HG03565 (cell line): ENCODE results near the gene VPS13C.
A peak's percentile ranks its signal among the peaks of the same experiment; 100 is the strongest.

ENCODE experiments used
- ATAC-seq: cut with Tn5 transposase; IDR thresholded peaks from one replicate; pipeline ENCODE4 v1.9.1; 2021; ENCODE audit warnings: mild to moderate bottlenecking, moderate library complexity; ENCODE audit not compliant: unreplicated experiment

The VPS13C gene, protein sequence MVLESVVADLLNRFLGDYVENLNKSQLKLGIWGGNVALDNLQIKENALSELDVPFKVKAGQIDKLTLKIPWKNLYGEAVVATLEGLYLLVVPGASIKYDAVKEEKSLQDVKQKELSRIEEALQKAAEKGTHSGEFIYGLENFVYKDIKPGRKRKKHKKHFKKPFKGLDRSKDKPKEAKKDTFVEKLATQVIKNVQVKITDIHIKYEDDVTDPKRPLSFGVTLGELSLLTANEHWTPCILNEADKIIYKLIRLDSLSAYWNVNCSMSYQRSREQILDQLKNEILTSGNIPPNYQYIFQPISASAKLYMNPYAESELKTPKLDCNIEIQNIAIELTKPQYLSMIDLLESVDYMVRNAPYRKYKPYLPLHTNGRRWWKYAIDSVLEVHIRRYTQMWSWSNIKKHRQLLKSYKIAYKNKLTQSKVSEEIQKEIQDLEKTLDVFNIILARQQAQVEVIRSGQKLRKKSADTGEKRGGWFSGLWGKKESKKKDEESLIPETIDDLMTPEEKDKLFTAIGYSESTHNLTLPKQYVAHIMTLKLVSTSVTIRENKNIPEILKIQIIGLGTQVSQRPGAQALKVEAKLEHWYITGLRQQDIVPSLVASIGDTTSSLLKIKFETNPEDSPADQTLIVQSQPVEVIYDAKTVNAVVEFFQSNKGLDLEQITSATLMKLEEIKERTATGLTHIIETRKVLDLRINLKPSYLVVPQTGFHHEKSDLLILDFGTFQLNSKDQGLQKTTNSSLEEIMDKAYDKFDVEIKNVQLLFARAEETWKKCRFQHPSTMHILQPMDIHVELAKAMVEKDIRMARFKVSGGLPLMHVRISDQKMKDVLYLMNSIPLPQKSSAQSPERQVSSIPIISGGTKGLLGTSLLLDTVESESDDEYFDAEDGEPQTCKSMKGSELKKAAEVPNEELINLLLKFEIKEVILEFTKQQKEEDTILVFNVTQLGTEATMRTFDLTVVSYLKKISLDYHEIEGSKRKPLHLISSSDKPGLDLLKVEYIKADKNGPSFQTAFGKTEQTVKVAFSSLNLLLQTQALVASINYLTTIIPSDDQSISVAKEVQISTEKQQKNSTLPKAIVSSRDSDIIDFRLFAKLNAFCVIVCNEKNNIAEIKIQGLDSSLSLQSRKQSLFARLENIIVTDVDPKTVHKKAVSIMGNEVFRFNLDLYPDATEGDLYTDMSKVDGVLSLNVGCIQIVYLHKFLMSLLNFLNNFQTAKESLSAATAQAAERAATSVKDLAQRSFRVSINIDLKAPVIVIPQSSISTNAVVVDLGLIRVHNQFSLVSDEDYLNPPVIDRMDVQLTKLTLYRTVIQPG (N-terminal part only)

DNA sequence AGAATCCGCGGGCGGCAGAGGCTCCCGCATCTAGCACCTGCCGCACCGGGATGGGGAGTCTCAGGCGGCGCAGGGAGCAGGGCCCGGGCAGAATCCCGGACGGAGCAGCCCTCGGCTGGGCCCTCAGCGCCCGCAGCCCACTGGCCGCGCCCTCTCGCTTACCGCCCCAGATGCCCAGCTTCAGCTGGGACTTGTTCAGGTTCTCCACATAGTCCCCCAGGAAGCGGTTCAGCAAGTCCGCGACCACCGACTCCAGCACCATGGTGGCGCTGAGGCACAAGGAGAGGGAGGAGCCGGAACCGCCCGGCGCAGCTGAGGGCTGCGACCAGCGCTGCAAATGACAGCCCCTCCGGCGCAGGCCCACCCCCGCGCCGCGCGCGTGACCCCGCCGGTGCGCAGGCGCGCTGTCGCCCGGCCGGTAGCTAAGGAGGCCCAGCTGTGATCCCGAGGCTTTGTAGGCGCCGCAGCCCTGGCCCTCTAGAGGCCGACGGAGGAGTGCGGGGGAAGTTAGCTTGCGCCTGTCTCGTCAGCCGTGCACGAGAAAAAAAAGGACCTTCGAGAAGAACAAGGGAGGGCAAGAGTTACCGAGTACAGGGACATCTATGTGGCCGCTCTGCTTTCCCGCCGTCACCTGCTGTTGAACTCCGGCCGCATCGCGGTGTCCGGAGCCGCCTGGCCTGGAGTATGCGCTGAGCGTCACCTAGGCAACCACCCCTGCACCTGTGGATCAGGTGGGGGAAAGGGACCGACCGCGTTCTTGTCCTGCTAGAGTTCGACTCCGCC is at the start of gene VPS13C:
TSS of gene VPS13C (minus strand) at position 335 of the 783 bp plus-strand sequence. CDS start at position 262, 73 bp downstream.
- ATAC-seq = peak; percentile 83

DNA sequence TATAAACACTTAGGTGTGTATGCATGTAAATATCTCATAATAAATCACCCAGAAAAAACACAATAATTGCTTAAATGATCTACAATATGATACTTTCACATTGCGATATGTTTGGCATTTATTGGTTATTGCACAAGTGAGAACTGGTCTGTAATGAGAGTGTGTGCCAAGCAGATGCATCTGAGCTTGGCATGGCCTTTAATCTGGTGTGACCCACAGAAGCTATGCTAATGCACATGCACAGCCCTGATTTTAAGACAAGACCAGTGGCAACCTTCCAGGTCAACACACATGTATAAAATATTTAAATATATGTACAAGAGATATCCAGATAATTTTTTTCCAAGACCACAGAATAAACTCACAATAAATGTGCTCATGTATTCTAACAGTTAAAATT is 49.2 kb upstream of the VPS13C start:
- no peak for ATAC-seq

DNA sequence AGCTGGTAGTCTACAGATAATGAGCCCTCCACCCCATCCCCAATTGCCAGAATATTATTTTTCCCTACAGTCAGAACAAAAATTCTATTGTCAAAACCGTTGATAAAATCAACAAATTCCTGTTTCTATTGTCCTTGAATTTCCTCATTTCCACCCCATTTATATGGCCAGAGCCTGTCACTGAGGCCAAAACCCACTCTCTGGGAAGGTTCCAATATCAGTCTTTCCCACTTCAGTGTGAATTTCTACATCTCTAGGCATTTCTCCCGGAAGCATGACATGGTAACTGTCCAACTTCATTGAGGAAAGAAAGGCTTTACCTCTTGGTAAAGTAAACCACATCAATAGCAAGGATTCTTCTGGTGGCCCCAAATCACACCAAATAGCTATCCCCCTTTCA is 48.2 kb upstream of the VPS13C start:
- no peak for ATAC-seq

DNA sequence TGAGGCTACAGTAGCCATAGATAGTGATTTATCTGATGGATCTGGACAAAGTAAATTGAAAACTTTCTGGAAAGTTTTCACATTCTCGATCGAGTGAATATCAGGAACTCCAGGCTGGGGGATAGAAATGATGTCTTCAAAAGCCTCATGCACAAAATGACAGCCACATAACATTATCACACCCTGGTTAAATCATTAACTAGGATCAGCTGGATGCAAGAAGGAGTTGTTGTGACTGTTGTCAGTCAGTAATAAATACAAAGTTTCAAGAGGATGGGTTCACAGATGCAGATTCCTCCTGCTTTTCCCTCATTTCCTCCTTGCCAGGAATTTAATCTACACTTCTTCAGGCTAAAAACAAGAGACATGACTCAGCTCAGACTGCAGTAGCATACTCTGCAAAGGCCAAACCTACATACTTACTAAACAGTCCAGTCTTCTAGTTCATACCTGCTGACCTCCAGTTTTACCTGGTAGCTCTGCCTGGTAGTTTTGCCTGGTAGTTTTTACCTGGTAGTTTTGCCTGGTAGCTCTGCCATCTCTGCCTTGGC is 47.4 kb upstream of the VPS13C start:
- no peak for ATAC-seq

DNA sequence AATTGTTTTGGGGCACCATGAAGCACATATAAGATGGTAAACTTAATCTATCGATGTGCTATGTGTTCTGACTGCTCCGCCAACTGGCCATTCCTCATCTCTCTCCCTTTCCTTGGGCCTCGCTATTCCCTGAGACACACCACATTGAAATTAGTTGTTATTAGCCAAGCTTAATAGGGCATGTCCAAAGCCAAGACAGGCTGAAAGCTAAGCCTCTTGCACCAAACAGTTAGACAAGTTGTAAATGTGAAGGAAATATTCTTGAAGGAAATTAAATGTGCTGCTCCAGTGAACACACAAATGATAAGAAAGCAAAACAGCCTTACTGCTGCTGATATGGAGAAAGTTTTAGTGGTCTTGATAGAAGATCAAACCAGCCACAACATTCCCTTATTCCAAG is 45.8 kb upstream of the VPS13C start:
- ATAC-seq = no peak

DNA sequence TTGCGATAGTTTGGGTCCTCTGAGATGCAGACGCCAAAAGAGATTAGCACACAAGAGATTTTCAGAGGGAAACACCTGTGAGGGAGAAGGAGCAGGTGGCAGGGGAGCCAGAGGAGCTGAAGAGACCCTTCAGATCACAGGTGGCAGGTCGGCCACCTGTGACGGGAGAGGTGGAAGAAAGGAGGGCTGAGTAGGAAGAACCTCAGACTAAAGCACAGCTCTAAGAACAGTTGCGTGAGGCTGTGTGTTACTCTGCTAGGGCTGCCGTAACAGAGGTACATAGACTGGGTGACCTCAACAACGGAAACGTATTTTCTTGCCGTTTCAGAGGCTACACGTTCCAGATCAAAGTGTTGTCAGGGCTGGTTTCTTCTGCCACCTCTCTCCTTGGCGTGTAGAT is 45.0 kb upstream of the VPS13C start:
- no peak for ATAC-seq

DNA sequence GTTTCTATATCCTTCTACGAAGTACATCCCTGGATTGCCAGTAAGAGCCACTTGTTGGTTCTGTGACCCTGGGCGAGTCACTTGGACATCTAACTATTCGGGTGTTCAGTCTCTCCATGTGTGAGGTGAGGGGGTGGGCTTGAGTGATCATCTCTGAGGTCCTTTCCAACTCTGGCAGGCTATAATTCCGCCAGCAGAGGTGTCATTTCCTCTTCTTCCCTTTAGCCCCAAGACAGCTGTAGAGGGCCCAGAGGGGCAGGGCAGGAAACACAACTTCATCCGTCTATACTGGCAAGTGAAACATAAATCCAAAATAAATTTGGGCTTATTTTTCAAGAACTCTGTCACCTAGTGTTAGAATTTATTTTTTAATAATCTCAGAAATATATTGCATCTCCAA is 44.6 kb upstream of the VPS13C start:
- ATAC-seq = no peak

DNA sequence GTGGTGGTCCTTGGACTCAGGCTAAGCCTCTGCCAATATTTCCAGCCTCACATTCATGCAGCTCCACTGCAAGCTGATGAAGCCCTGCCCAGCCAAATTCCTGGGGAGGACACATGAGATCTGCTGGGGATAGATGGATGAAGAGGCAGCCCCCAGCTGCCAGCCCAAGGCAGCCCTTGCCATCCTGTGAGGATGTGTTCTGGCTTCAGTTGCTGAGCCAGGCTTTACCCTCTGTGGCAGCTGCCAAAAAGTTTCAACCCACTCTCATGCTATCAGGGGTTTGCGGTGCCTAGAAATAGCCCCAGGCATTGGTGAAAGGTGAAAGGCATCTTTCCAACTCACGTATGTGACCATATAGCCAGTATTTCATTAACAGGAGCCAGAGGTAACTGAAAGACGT is 44.2 kb upstream of the VPS13C start:
- ATAC-seq = no peak

DNA sequence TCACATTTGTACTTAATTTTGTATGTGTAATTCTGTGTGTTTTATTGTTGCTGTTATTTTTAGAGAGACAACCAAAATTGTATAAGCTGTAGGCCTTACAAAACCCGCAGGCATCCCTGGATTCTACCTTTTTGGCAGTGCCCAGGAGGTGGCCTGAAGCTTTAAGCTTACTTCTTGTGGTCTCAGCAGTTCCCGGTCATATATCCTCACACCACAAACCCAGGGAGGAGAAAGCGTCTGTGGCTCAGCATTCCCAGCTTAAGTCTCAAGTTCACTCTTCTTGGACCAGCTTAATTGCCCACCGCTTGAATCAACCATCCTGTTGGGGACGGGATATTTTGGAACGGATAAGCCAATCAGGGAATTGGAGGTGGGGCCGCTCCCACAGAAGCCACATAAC is 43.2 kb upstream of the VPS13C start:
- no peak for ATAC-seq

DNA sequence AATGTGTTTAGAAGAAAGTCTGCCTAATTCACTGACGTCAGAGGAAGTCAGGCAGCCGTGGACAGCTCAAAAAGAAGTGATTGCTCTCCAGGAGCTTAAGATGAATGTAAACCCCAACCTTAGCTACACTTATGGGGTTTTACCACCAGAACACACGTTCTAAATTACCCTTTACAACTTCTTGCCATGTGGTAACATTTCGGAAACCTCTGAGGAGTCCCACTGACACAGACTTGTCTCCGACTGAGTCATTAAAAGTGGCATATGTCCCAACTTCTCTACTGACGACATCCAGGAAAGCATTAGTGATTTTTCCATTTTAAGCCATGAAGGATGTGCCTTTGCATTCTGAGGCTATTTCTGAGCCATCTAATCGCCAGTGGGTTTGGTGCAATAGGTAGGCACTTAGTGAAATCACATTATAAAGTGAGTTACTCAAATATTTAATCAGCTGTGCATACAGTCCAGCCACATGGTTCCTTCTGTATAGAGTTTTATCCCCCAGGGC is 38.9 kb upstream of the VPS13C start:
- ATAC-seq = no peak

DNA sequence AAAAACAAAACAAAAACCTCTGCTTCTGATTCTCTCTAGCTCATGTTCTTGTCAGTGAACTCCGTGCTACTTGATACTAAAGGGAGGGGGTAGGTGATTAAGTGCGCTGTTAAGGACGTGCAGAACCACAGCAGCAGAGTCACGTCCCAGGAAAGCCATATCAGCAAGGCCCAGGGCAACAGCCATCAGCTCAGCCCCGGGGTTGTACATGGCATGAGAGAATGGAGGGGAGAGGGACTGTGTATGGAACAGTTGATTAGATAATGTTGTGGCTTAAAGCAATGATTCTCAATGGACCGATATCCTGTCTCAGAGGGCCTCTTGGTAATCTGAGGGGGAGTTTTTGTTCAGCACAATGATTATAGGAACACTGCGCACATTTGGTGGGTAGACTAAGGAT is 34.1 kb upstream of the VPS13C start:
- ATAC-seq = no peak

DNA sequence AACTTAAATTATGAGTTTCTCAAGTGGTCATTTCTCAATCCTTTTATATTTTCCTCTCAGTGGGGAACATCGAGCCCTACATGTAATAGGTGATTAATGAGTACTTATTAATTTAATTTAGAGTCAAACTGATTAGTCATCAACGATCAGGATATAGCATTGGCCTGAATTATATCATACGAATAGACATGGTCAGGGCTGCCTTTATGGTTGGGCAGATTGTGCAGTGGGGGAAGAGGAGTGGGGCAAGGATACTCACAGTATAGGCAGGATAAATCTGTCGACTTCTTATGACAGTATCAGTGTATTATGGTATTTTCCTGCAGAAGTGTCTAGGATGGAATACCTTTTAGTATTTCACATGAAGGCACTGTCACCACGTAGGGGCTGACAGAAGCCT is 33.6 kb upstream of the VPS13C start:
- no peak for ATAC-seq

DNA sequence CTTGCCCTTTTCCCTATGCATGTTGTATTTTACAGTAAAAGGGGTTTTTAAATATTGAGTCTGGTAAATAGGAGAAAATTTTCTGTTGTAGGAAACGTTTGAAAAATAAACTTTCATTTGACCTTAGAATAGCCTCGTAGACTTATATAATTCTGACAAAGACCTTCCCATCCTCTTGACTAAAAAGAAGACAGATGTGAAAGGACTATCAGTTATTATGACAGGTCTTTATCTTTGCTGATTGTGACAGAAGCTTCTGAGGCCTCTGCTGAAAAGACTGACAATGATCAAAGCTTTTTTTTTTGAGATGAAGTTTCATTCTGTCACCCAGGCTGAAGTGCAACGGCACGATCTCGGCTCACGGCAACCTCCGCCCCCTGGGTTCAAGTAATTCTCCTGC is 30.7 kb upstream of the VPS13C start:
- no peak for ATAC-seq

DNA sequence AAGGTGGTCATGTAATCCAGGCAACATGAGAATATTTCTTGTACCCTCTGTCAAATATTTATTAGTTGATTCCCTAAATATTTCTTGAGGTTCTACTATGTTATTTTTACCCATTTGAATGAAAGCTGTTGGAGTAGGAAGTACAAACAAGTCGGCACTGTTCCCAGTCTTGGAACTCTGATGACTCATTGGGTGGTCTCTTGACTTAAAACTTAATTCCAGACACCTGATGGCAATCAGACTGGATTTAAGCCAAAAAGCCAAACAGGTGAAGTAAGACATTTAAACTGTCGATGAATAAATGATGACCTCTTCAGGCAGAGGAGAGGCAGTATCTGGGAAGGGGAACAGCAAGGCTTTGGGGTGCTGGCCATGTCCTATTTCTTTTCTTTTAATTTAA is 29.4 kb upstream of the VPS13C start:
- no peak for ATAC-seq

DNA sequence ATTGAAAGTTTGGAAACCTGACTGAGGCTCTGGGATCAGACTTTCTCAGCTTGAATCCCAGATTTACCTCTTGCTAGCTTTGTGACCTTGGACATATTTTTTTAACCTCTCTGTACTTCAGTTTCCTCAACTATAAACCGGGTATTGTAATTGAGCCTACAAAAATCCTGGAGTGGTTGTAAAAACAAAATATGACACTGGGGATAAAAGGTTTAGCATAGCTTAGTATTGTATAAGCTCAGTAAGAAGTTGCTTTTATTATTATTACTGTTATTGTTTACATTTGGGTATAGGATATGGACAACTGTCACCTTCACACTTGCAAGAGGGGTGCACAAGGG is 28.1 kb upstream of the VPS13C start:
- no peak for ATAC-seq

DNA sequence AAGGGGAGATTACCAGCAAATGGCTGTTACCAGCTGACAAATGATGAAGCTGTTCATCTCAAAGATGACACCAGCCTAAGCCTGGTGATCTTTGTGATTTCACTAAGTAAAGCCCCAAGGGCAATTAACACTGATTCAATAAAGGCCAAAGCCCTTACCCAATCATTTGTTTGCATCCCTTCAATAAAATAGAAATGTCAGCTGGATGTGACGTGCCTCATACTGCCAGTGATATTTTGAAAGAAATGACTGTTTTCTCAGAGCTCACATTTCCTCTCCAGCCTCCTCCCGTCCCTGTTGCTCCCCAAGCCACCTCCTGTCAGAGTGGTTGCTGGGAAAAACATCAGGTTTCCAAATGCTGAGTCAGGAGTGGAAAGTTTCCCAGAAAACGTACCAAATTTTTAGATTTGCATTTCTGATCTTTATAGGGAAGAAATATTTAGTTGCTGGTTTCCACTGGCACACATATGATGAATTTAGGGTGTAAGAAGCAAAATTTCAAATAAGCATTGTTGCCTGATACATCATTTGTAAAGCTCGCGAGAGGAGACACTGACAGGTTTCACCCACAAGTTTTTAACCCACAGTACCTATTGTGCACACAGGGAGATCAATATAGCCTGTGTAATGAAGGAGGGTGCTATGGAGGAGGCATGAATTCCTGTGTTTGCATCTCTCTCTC is 27.6 kb upstream of the VPS13C start:
- no peak for ATAC-seq

DNA sequence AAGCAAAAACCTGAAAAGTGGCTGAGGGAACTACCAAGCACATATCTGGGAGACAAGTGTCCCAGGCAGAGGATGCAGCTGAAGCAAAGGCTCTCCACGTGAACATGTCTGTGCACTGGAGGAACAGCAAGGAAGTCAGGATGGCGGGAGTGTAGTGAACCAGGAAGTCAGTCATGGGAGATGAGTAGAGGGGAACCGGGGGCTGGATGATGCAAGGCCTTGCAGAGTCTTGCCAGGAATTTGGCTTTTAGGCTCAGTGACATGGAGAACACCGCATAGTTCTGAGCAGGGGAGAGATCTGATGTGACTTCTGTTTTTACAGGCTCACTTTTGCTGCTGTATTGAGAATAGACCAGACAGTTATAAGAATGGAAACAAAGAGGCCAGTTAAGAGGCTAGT is 25.5 kb upstream of the VPS13C start:
- ATAC-seq = no peak

DNA sequence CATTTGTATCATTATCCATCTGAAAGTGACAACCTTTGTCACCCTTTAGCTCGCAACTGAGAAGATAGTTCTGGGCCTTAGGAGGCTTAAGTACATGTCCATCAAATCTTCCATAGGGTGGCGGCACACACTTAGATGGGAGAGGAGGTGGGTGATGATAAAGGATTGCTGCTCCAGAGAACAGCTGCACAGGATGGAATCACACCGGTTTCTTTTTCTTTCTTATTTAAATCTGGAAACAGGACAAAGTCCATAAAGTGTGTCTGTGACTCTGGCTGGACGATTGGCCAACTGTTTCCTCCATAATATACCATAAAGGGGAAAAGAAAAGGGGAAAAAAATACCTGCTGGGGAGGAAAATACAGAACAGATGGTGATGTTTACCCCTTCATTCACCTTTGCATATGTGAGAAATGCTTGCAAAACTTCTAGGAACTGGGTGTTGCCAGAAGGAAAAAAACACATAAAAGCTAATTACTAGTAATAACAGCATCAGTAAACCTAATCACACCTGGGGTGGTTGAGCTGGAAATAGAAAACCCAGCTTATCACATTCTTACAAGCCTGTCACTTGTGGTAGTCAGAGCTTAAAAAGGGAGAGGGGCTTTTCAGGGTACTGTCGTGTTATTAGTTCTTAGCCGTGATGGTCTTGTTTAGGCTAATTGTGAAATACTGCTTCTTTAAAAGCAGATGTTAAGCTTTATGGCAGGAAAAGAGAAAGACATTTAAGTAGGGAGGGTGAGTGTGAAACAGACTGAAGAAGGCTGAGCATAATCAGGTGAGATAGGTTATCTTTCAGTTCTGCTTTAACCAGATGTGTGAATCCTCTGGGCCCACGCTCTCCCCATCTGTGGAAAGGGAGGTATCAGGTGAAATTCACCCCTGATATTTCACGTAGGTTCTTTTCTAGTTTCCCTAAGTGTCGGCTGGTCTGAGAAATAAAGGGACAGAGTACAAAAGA is 23.2 kb upstream of the VPS13C start:
- ATAC-seq = no peak
